NOMO-1 (cell line): Measurements from ENCODE around the gene SPINK4.

ENCODE experiments used
- DNase-seq, 2 experiments: peaks; one replicate each; lab custom pipeline; 2025; ENCODE audit not compliant: unreplicated experiment in 2 of 2; lab: John Stamatoyannopoulos, UW

SPINK4 gene

GRCh38 chr9:33290247-33291030 lies 50.5 kb downstream of the SPINK4 start, which contains the start of gene NFX1:
Gene NFX1 (plus strand): TSS chr9:33290516. CDS start chr9:33290573, 57 bp downstream.
- peak; percentile 98 to 99 for DNase-seq

DNA sequence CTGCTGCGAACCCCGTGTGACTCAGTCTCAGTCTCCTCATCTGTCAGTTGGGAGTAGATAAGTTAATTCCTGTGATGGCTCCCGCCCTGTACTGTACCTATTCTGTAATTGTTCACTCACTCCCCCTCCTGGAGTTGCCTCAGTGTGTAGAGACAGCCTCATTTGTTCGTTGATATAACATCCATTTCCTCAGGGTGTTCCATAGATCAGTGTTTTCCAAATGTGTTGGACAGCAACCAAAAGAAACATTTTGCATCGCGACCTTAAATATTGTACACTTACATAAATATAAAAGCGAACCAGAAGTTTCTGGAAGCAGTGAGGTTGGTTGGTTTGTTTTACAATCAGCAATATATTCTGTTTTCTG lies 51.0 kb downstream of the SPINK4 start:
- no peak for DNase-seq

- no peak for DNase-seq
These were observed 51.9 kb downstream of the SPINK4 start for GRCh38 chr9:33291901-33292300.

GRCh38 chr9:33293782-33294181 lies 53.8 kb downstream of the SPINK4 start:
- DNase-seq = no peak

DNA sequence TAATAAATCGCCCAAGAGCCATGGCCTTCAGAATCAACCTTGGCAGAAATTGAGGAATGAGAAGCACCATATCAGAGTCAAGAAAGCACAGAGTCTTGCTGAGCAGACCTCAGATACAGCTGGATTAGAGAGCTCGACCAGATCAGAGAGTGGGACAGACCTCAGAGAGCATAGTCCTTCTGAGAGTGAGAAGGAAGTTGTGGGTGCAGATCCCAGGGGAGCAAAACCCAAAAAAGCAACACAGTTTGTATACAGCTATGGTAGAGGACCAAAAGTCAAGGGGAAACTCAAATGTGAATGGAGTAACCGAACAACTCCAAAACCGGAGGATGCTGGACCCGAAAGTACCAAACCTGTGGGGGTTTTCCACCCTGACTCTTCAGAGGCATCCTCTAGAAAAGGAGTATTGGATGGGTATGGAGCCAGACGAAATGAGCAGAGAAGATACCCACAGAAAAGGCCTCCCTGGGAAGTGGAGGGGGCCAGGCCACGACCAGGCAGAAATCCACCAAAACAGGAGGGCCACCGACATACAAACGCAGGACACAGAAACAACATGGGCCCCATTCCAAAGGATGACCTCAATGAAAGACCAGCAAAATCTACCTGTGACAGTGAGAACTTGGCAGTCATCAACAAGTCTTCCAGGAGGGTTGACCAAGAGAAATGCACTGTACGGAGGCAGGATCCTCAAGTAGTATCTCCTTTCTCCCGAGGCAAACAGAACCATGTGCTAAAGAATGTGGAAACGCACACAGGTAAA lies 54.9 kb downstream of the SPINK4 start:
- no peak for DNase-seq

DNA sequence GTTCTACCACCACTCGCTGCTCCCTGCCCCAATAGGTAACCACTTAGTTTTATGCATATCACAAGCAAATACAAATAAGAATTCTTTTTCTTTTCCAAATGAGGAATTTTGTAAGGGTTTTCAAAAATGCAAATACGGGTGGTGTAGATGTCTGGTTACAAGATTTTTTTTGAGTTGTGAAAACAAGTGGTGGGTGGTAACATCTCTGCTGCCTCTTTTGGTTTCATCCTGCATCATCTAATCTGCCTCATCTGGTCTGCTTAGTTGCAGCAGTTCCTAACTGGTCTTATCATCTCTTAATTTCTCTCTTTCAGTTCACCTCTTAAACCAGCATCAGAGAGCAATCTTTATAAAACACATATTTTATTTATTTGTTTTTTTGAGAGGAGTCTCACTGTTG lies 55.6 kb downstream of the SPINK4 start:
- no peak for DNase-seq

GRCh38 chr9:33297432-33297831 lies 57.5 kb downstream of the SPINK4 start:
- peak; percentile 85 to 98 for DNase-seq
